Right lobe of liver (tissue), 6 donors: Measurements from ENCODE around the gene PNMA8C. TPM values are rescaled to one million over a fixed set of nuclear protein-coding genes. Genes with fewer than 3 reads are reported as not detected.
"Not testable (repeated sequence)": the region's sequence is repeated elsewhere in the genome, so short reads cannot be mapped to it uniquely, and the experiment has no call there.

Experiments
- ATAC-seq, 4 donors: fragments of 200-7000 bp; cut with Tn5 transposase; one replicate each; pipeline ENCODE4 v1.9.1; 2020; ENCODE audit warnings: mild to moderate bottlenecking in 4 of 4, moderate library complexity in 4 of 4
- DNase-seq, 3 donors: peaks; one replicate each; pipeline ENCODE4 v3.0.0-alpha.2; 2020
- H3K27ac ChIP-seq, 3 donors: fragments of 200-600 bp; one replicate each; pipeline ENCODE4 v1.8.0; 2022
- H3K27me3 ChIP-seq, 2 donors: fragments of 200-600 bp; one replicate each; pipeline ENCODE4 v1.8.0; 2022
- H3K36me3 ChIP-seq, 4 donors: fragments of 200-600 bp; sonication (generic) in 1 of 4; one replicate each; pipeline versions ENCODE4 v1.5.1 to v1.8.0; 2017 to 2022; ENCODE audit warnings: control low read depth in 1 of 4
- H3K4me1 ChIP-seq, 4 donors: fragments of 200-600 bp; sonication (generic) in 1 of 4; one replicate each; pipeline versions ENCODE4 v1.5.1 to v1.8.0; 2017 to 2022; ENCODE audit warnings: control low read depth in 1 of 4
- H3K4me3 ChIP-seq, 3 donors: fragments of 200-600 bp; one replicate each; pipeline ENCODE4 v1.8.0; 2022
- H3K9me3 ChIP-seq, 4 donors: fragments of 200-600 bp; sonication (generic) in 1 of 4; one replicate each; pipeline versions ENCODE4 v1.5.1 to v1.8.0; 2017 to 2022; ENCODE audit warnings: control low read depth in 1 of 4
- POLR2A ChIP-seq: fragments of 450-650 bp; IDR thresholded peaks from one replicate; pipeline ENCODE4 v1.6.1; 2017; ENCODE audit warnings: antibody characterized with exemption, mild to moderate bottlenecking
- WGBS: methylation state at CpG from one replicate; pipeline ENCODE4 v1.1.6; 2018; ENCODE audit warnings: low coverage, low lambda C conversion rate; ENCODE audit not compliant: insufficient coverage; ENCODE audit errors: missing lambda C conversion rate; 5-methylcytosine and 5-hydroxymethylcytosine counted together
- intact Hi-C, 2 donors: fragments of 100-400 bp; cut with DNase I; formaldehyde crosslinking; loops; one replicate each; pipeline versions ENCODE4 v1.11.2 to v1.14.1; 2022
- total RNA-seq, 6 experiments: library from RNA; depleted of rRNA in 2 of 6; stranded (reverse); fragments of >200 nt in 2 of 6; fragmentation: NEBNext Ultra II Directional in 3 of 6; extraction: Animal tissue kit (Norgen Biotek cat#: 25700) in 3 of 6; gene quantifications; one replicate each; pipeline versions ENCODE4 v1.1.0 to v1.2.4, GENCODE V29; 2016 to 2023
- TF ChIP-seq, protein P1 (sequence below), 4 donors: fragments of 200-600 bp in 3 of 4; fragments of 450-650 bp in 1 of 4; IDR thresholded peaks; one replicate each; pipeline versions ENCODE4 v1.5.1 to v1.8.0; 2016 to 2022; ENCODE audit warnings: antibody characterized with exemption in 4 of 4, mild to moderate bottlenecking in 2 of 4
- donor health status: DM: no; HTN: yes; CAD: no.
- donor health status: DM: no; HTN: no; CAD: no.
- donor health status: DM: no; HTN: no; CAD: no.
- donor health status: DM: no; HTN: yes; CAD: no.
- donor health status: DM: no; HTN: yes; CAD: no.

The PNMA8C gene
- total RNA-seq, 6 experiments from 2014 or later: not detected

DNA sequence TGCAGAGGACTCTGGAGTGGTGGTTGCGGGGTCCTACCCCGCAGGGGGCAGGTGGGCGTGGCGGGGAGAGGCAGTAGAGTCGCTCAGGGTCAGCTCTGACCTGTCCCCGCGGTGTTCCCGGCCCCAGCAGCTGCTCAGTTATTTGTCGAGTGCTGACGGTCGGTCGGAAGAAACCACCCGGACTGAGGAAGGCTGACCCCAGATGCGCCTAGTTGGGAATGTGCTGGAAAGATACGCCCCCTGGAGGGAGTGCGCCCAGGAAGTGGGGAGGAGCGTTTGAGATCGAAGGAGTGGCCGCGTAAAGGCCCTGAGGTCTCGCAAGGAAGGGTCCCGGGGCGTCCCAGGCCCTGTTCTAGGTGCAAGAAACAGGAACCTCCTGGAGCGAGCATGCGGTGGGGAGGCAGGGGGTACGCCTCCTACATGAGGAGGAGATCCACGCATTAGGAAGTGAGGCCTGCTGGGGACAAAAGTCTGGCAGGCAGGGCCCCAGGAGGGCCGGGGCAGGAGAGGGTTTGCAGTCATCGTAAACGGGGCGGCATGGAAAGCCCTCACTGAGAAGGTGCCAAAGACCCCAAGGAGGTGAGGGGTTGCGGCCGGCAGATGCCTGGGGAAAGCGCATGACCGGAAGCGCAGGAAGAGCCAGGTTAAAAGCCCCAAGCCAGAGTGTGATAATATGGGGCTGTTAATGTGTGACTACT lies 24.5 kb downstream of the PNMA8C start:
- Histone ChIP-seq H3K27ac (peak overlapping the region; percentile 73 to 84 (median 80)), H3K9me3 (no peaks in the 10 kb centered on the region), H3K36me3 (no peaks in the 10 kb centered on the region), H3K4me1 (no peaks in the 10 kb centered on the region), H3K4me3 (peak overlapping the region; percentile 55 to 66 (median 59)), H3K27me3 (no peaks in the 10 kb centered on the region)
- under 1% methylated on average over 20 of the region's 36 CpGs for WGBS
- DNase-seq: peak; percentile 73 to 81 (median 74)
- intact Hi-C loops: no loop called here
- TF ChIP-seq, protein P1, sequence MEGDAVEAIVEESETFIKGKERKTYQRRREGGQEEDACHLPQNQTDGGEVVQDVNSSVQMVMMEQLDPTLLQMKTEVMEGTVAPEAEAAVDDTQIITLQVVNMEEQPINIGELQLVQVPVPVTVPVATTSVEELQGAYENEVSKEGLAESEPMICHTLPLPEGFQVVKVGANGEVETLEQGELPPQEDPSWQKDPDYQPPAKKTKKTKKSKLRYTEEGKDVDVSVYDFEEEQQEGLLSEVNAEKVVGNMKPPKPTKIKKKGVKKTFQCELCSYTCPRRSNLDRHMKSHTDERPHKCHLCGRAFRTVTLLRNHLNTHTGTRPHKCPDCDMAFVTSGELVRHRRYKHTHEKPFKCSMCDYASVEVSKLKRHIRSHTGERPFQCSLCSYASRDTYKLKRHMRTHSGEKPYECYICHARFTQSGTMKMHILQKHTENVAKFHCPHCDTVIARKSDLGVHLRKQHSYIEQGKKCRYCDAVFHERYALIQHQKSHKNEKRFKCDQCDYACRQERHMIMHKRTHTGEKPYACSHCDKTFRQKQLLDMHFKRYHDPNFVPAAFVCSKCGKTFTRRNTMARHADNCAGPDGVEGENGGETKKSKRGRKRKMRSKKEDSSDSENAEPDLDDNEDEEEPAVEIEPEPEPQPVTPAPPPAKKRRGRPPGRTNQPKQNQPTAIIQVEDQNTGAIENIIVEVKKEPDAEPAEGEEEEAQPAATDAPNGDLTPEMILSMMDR (IDR thresholded peaks at IDR 0.05): peak in 3 of 4 donors; percentile 26 to 46 (median 36)
- TF ChIP-seq POLR2A: peak; percentile 16
- ATAC-seq: peak; percentile 86 to 92 (median 88)

DNA sequence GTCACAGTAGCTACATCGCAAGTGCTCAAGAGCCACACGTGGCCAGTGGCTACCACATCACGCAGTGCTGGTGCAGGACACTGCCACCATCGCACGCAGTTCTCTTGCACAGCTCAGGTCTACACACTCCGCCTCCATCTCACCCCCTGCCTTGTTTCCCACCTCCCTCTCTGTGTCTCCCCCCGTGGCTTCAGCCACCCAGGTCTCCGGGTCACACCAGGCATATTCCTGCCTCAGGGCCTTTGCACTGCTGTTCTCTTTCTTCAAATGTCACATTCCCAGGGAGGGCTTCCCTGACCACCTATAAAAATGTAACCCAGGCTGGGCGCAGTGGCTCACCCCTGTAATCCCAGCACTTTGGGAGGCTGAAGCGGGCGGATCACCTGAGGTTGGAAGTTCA lies 26.0 kb downstream of the PNMA8C start:
- Histone ChIP-seq H3K27ac (no peak overlapping the region), H3K4me1 (no peaks in the 10 kb centered on the region), H3K36me3 (no peaks in the 10 kb centered on the region), H3K27me3 (no peaks in the 10 kb centered on the region), H3K9me3 (no peaks in the 10 kb centered on the region), H3K4me3 (no peak overlapping the region)
- WGBS: 93% methylated on average over 5 of the region's 11 CpGs
- DNase-seq (peak in 1 of 3 donors; percentile 47), ATAC-seq (no peak)
- TF ChIP-seq, protein P1 (IDR thresholded peaks at IDR 0.05): no peak
- TF ChIP-seq POLR2A: no peak
- intact Hi-C loops: loop anchor here in 1 of 2 donors (2.0 kb wide), 1 partner anchor 86 kb away; no protein-coding TSS in a partner anchor

DNA sequence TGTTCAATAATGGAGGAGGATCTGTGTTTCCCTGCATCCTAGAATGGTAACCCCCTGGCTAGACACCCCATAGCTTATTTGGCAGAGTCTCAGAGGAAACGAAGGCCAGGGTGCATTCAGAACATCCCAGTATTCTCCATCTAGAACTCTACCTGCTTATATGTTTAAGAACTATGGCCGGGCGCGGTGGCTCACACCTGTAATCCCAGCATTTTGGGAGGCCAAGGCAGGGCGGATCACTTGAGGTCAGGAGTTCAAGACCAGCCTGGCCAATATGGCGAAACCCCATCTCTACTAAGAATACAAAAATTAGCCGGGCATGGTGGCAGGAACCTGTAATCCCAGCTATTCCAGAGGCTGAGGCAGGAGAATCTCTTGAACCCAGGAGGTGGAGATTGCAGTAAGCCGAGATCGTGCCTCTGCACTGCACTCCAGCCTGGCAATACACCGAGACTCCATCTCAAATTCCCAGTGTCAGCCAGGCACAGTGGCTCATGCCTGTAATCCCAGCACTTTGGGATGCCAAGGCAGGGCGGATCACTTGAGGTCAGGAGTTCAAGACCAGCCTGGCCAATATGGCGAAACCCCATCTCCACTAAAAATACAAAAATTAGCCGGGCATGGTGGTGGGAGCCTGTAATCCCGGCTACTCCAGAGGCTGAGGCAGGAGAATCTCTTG lies 30.8 kb downstream of the PNMA8C start:
- not testable (repeated sequence) for H3K4me3 ChIP-seq, H3K4me1 ChIP-seq, ATAC-seq, H3K36me3 ChIP-seq, H3K27ac ChIP-seq, H3K9me3 ChIP-seq, H3K27me3 ChIP-seq
- peak in 2 of 3 donors; percentile 1 to 11 for DNase-seq
- WGBS: 95% methylated on average over 8 of the region's 14 CpGs
- intact Hi-C loops: loop anchor here in 1 of 2 donors (10.0 kb wide), 1 partner anchor 53 kb away; the partner anchor contains the start of gene PPP5C

DNA sequence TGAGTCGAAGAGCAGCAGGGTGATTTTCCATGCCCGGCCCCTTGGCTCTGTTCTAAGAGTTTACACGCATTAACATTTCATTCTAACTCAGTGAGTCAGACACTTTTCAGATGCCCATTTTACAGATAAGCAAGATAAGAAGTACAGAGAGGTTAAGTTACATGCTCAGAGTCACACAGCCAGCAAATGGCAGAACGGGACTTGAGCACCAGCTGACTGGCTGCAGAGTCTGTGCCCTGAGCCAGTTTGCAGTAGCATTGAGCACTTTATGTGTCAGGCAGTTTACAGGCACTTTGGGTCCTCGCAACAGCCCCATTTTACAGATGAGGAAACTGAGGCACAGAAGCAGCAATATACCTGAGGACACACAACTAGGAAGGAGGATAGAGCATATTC lies 34.3 kb downstream of the PNMA8C start:
- Histone ChIP-seq H3K36me3 (peaks cover 0 to 12% (median 3%) of the 10 kb centered on the region in 4 donors), H3K9me3 (no peaks in the 10 kb centered on the region), H3K27me3 (no peaks in the 10 kb centered on the region), H3K27ac (no peak overlapping the region), H3K4me1 (no peaks in the 10 kb centered on the region), H3K4me3 (no peak overlapping the region)
- no peak for ATAC-seq
- TF ChIP-seq, protein P1 (IDR thresholded peaks at IDR 0.05): no peak
- TF ChIP-seq POLR2A: no peak
- DNase-seq: peak in 1 of 3 donors; percentile 15
- 89% methylated on average over 4 of the region's 5 CpGs for WGBS
- intact Hi-C loops: loop anchor here in 1 of 2 donors (10.0 kb wide), 1 partner anchor 50 kb away; the partner anchor contains the start of gene PPP5C
